ENCODE results near the gene PLA2G2A. TPM values are rescaled to one million over a fixed set of nuclear protein-coding genes. Genes with fewer than 3 reads are reported as not detected.

The PLA2G2A gene
- total and polyA plus RNA-seq, 10 of the 15 experiments (the other 5 are each of a cell fraction or from before 2014, with no cell fraction given), result 0.36 TPM; not detected in 9

GRCh38 chr1:19932866-19933265 is 46.6 kb downstream of the PLA2G2A start:
- ChIA-PET RAD21 (ENCODE audit: unreplicated experiment) (no interaction called here), CTCF (no interaction called here), POLR2A (no interaction called here), SMC1A (ENCODE audit: uncharacterized antibody, unreplicated experiment) (no interaction called here)
- ATAC-seq (no peak), FAIRE-seq (no peak), DNase-seq (ENCODE audit: low read depth, low spot score) (no peak)
- in situ Hi-C loops (cut with MboI) (no loop called here), intact Hi-C loops (cut with micrococcal nuclease; ENCODE audit: unreplicated experiment) (no loop called here)
- WGBS (ENCODE audit: insufficient coverage, insufficient replicate concordance, low lambda C conversion rate, missing lambda C conversion rate), result 0% methylated on average over 1 of the region's 1 CpG
- H2AFZ ChIP-seq (ENCODE audit: control insufficient read depth, low read depth, low read length), result no peak overlapping the region
- peaks cover 3% of the 10 kb centered on the region; the same call in 1 of the 3 replicates for H3K9me3 ChIP-seq (replicated peaks; ENCODE audit: control insufficient read depth, insufficient read depth, low read length)
- H3K36me3 ChIP-seq (ENCODE audit: control insufficient read depth in 2 of 2, insufficient read depth in 2 of 2, low read length in 1 of 2), result no peaks in the 10 kb centered on the region
- no peak for TF ChIP-seq BHLHE40 (IDR thresholded peaks at IDR 0.05; ENCODE audit: borderline replicate concordance in 1 of 2, low read depth in 2 of 2, low read length in 1 of 2)
- TF ChIP-seq, protein P1, sequence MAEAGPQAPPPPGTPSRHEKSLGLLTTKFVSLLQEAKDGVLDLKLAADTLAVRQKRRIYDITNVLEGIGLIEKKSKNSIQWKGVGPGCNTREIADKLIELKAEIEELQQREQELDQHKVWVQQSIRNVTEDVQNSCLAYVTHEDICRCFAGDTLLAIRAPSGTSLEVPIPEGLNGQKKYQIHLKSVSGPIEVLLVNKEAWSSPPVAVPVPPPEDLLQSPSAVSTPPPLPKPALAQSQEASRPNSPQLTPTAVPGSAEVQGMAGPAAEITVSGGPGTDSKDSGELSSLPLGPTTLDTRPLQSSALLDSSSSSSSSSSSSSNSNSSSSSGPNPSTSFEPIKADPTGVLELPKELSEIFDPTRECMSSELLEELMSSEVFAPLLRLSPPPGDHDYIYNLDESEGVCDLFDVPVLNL (IDR thresholded peaks at IDR 0.05; ENCODE audit: low read depth, low read length), result no peak
- TF ChIP-seq, protein P2, sequence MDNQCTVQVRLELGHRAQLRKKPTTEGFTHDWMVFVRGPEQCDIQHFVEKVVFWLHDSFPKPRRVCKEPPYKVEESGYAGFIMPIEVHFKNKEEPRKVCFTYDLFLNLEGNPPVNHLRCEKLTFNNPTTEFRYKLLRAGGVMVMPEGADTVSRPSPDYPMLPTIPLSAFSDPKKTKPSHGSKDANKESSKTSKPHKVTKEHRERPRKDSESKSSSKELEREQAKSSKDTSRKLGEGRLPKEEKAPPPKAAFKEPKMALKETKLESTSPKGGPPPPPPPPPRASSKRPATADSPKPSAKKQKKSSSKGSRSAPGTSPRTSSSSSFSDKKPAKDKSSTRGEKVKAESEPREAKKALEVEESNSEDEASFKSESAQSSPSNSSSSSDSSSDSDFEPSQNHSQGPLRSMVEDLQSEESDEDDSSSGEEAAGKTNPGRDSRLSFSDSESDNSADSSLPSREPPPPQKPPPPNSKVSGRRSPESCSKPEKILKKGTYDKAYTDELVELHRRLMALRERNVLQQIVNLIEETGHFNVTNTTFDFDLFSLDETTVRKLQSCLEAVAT (IDR thresholded peaks at IDR 0.05), result no peak
- TF ChIP-seq, protein P3, sequence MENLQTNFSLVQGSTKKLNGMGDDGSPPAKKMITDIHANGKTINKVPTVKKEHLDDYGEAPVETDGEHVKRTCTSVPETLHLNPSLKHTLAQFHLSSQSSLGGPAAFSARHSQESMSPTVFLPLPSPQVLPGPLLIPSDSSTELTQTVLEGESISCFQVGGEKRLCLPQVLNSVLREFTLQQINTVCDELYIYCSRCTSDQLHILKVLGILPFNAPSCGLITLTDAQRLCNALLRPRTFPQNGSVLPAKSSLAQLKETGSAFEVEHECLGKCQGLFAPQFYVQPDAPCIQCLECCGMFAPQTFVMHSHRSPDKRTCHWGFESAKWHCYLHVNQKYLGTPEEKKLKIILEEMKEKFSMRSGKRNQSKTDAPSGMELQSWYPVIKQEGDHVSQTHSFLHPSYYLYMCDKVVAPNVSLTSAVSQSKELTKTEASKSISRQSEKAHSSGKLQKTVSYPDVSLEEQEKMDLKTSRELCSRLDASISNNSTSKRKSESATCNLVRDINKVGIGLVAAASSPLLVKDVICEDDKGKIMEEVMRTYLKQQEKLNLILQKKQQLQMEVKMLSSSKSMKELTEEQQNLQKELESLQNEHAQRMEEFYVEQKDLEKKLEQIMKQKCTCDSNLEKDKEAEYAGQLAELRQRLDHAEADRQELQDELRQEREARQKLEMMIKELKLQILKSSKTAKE (IDR thresholded peaks at IDR 0.05; ENCODE audit: low read depth, poor library complexity, severe bottlenecking), result no peak
- no peak for TF ChIP-seq SPI1 (IDR thresholded peaks at IDR 0.05; ENCODE audit: borderline replicate concordance, insufficient read depth, low read depth, low read length)
- TF ChIP-seq, protein P4, sequence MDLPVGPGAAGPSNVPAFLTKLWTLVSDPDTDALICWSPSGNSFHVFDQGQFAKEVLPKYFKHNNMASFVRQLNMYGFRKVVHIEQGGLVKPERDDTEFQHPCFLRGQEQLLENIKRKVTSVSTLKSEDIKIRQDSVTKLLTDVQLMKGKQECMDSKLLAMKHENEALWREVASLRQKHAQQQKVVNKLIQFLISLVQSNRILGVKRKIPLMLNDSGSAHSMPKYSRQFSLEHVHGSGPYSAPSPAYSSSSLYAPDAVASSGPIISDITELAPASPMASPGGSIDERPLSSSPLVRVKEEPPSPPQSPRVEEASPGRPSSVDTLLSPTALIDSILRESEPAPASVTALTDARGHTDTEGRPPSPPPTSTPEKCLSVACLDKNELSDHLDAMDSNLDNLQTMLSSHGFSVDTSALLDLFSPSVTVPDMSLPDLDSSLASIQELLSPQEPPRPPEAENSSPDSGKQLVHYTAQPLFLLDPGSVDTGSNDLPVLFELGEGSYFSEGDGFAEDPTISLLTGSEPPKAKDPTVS (IDR thresholded peaks at IDR 0.05; ENCODE audit: low read depth, low read length), result no peak
- no peak for TF ChIP-seq CEBPB (IDR thresholded peaks at IDR 0.05; ENCODE audit: borderline replicate concordance in 1 of 2, low read depth in 2 of 2, low read length in 2 of 2)
- no peak for TF ChIP-seq PRDM15 (CRISPR knock-in tag; IDR thresholded peaks at IDR 0.05)
- no peak for TF ChIP-seq NBN (IDR thresholded peaks at IDR 0.05)
- TF ChIP-seq KLF5 (IDR thresholded peaks at IDR 0.05; ENCODE audit: partially characterized antibody), result no peak
- no peak overlapping the region for H3K4me3 ChIP-seq
- no peaks in the 10 kb centered on the region for H3K79me2 ChIP-seq (ENCODE audit: control insufficient read depth, insufficient read depth, low read length)
- H3K9ac ChIP-seq (ENCODE audit: control insufficient read depth, insufficient read depth, low read length), result no peak overlapping the region
- no peak overlapping the region for H3K4me2 ChIP-seq (ENCODE audit: control insufficient read depth, insufficient read depth)
- BruUV-seq (replicated peaks), result no TSS peak
- no peak overlapping the region for H3K27ac ChIP-seq (ENCODE audit: control insufficient read depth, insufficient read depth)
- no peaks in the 10 kb centered on the region for H4K20me1 ChIP-seq (ENCODE audit: control insufficient read depth, insufficient read depth)
- no peaks in the 10 kb centered on the region for H3K27me3 ChIP-seq (replicated peaks in 1 of 2; ENCODE audit: control insufficient read depth in 2 of 2, insufficient read depth in 2 of 2, low read length in 1 of 2)
- H3K4me1 ChIP-seq (ENCODE audit: control insufficient read depth, insufficient read depth, low read length), result no peaks in the 10 kb centered on the region

Measured in GM12878 (cell line).